RWPE1 (cell line): ENCODE data around the gene CRY1.

Source experiments
- CTCF ChIA-PET: fragments of 350-600 bp; sonication (Branson Sonifier 250); formaldehyde crosslinking; extraction: SDS; loops from one replicate; lab custom pipeline; 2021; lab: Yijun Ruan, JAX
- POLR2A ChIA-PET: fragments of 400-600 bp; formaldehyde crosslinking; extraction: SDS; loops from one replicate; lab custom pipeline; 2020; ENCODE audit warnings: antibody characterized with exemption; ENCODE audit not compliant: low non-redundant PET; lab: Yijun Ruan, JAX
- DNase-seq: peaks from one replicate; pipeline ENCODE4 v3.0.0; 2012; ENCODE audit warnings: low spot score
- H3K27ac ChIP-seq: fragments of 450-650 bp; 2 replicates; pipeline ENCODE4 v1.5.1; 2017
- TF ChIP-seq, protein P1 (sequence below): fragments of 450-650 bp; conservative IDR thresholded peaks from 2 replicates; pipeline ENCODE4 v1.5.1; 2017; ENCODE audit warnings: low read depth, mild to moderate bottlenecking

The CRY1 gene

DNA sequence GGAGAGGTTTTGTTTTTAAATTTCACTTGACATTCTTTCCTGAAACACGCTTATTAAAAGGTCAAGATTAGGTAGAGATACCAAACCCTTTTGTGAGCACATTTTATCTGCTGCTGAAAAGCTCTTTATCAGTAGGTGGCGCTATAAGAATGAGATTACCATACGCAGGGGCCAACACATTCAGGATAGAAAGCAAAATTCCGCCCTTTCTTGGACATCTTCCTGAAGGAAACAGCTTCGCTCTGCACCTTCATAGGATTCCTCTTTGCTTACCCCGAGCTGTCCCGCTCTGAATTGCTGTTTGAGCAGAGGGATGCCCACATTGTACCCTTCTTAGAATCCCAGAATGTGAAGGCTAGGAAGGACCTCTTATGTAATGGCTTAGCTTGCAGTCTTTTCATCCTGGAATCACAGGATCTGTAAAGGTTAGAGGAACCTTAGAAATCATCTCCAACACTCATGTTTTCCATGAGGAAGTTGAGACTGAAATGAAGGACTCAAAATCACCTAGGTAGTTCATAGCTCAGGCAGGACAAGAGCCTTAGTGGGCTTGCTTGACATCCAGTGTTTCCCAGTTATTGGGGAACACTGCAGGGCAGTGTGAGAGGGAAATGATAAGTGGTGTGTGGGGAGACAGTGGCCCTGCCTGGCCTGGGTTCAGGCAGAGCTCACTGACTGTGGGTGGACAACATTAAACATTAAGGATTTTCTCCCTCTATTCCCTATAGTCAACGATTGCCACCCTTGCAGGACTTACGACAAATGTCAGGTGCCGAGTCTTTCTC lies 38.7 kb upstream of the CRY1 start:
- POLR2A ChIA-PET: no interaction called here
- TF ChIP-seq, protein P1, sequence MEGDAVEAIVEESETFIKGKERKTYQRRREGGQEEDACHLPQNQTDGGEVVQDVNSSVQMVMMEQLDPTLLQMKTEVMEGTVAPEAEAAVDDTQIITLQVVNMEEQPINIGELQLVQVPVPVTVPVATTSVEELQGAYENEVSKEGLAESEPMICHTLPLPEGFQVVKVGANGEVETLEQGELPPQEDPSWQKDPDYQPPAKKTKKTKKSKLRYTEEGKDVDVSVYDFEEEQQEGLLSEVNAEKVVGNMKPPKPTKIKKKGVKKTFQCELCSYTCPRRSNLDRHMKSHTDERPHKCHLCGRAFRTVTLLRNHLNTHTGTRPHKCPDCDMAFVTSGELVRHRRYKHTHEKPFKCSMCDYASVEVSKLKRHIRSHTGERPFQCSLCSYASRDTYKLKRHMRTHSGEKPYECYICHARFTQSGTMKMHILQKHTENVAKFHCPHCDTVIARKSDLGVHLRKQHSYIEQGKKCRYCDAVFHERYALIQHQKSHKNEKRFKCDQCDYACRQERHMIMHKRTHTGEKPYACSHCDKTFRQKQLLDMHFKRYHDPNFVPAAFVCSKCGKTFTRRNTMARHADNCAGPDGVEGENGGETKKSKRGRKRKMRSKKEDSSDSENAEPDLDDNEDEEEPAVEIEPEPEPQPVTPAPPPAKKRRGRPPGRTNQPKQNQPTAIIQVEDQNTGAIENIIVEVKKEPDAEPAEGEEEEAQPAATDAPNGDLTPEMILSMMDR: peak; percentile 75
- peak; percentile 75 for DNase-seq
- CTCF ChIA-PET: interaction anchor here (0.5 to 4.0 kb wide), 33 partner anchors 11 to 1536 kb away, joined by 3 to 77 read pairs (median 4); a partner anchor contains a TSS
- H3K27ac ChIP-seq: no peak overlapping the region

DNA sequence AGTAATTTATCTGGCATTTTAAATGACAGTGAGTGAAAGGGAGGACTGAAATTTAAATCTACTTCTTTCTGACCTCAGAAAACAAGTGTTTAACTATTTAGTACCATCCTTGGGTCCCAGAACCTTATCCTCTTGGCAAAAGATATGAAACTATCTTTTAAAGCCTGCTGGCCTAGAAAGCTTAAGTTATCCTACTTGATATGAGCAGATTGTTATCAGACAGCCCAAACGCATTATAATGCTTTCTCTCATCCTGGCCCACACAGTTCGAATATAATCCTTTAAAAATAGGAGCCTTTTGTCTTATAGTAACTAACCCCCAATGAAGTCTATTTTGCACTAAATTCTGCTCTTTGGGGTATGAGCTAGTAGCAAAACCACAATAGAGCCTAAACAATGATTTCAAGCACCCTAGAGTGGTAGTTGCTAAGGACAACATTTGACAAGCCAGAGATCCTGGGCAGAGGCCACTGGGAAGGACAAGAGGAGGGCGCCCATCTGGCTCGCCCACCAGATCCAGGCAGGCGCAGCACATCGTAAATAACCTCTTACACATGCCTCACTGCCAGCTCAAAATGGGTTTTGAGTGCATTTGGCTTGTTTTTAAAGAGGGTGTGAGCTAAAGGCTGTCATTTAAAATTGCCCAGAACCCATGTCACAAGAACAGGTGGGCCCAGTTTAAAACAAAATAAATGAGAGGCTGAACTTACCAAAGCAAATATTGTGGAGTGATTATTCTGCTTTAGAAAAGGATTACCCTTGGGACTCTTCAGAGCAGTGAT lies 37.7 kb upstream of the CRY1 start:
- ChIA-PET CTCF (interaction anchor here (0.6 to 4.0 kb wide), 24 partner anchors 12 to 1334 kb away, joined by 3 to 77 read pairs (median 4); a partner anchor contains a TSS), POLR2A (no interaction called here)
- no peak for DNase-seq
- no peak overlapping the region for H3K27ac ChIP-seq
- TF ChIP-seq, protein P1: no peak

DNA sequence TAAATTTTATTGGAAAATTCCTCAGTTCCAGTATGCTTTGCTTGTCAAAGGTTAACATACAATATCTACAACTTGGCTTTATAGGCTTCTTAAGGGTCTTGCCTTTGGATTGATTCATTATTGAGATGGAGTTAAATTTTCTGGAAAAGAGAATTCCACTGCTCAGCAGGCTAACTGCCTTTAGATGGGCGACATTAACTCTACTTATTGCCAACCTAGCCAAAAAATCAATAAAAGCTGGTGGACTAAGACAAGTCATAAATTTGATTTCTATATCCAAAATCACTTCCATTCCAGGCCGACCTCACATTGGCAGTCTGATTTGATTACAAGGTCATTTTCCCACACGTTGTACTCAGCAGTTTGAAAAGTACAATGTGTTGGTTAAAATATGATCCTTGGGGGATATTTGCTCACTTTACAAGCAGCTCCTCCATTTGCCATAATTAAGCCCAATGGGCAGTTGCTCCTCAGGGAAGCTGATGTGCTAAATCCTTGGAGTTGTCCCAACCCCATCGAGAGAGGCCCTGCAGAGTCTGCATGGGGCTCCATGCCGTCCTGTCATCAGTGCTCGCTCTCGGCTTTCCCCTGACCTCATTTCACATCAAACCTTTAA lies 36.1 kb upstream of the CRY1 start:
- H3K27ac ChIP-seq: no peak overlapping the region
- TF ChIP-seq, protein P1: no peak
- DNase-seq: no peak
- POLR2A ChIA-PET: no interaction called here
- CTCF ChIA-PET: interaction anchor here (1.1 to 4.0 kb wide), 2 partner anchors 273 to 479 kb away, joined by 4 to 77 read pairs; no protein-coding TSS in a partner anchor

DNA sequence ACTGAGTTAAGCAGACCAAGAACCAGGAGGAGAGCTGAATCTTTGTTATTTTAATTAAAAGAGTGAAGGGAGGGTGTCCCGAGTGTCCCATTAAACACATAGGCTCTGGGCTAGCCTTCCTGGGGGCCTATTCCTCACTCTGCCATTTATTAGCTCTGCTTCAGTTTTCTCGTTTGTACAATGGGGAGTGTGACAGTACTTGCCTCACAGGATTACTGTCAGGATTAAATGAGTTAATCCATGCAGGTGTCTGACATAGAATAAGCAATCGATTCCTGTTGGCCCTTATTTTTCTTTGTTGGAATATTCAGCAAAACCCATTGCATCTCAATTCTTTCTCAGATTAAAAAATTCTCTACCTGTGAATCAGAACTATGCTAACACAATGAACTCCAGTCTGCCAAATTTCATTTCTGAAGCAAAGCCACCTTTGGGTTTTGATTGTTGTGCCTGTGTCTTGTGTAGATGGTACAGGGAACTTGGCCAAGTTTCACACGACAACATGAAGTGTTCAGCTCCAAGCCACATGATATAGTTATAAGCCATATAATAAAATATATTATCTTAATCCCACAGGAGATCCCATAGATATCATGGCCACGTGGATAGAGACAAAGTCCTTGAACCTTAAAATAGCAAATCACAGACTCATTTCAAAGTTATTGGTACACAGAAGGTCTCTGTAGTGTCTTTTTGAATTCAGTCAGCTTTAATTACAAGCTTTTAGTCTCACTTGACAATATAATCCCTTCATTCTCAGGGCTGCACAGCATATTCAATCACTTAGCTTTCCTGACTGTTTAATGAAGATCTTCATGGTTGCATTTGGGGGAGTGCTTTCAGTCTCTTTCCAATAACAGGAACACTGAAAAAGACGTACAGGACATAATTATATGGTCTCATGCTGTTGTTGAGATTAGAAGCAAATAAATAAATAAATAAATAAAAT lies 34.4 kb upstream of the CRY1 start:
- CTCF ChIA-PET: interaction anchor here (0.6 kb wide), 1 partner anchor 280 kb away, joined by 3 read pairs; no protein-coding TSS in a partner anchor
- POLR2A ChIA-PET: no interaction called here
- TF ChIP-seq, protein P1: no peak
- no peak for DNase-seq
- no peak overlapping the region for H3K27ac ChIP-seq

DNA sequence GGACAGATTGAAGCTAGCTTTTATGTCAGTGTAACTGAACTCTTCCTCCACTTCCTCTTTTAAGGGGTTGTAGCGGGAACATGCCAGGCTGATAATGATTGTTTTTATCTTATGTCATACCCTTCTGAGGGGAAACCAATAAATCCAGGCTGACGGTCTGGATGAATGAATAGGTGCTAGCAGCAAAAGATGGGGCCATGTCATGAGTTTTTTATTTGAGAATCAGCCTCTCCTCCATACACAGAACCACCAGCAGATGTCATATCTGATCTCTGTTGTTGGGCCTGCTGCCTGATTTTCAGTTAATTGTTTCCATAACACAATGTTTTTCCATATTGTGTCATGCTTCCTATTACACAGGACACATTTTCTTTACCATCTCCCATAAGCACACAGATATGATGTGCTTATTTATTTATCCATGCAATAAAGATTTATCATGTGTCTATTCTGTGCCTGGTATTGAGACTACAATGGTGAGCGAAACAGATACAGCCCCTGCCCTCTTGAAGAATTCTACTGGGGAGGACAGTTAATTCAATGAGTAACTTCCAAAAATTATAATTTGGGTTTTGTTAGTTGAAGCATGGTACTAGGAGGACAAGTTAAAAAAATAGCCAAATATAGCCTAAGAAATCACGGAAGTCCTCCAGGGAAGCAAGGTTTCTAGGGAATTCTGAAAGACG lies 33.6 kb upstream of the CRY1 start:
- POLR2A ChIA-PET: no interaction called here
- CTCF ChIA-PET: interaction anchor here (0.6 to 1.3 kb wide), 2 partner anchors 204 to 484 kb away, joined by 3 to 4 read pairs; no protein-coding TSS in a partner anchor
- peak; percentile 22 for DNase-seq
- H3K27ac ChIP-seq: no peak overlapping the region
- TF ChIP-seq, protein P1: peak; percentile 24; the same call in 1 of the 2 replicates
